GM21717 (cell line): ENCODE measurements around the gene CAMKMT.
A peak's percentile ranks its signal among the peaks of the same experiment; 100 is the strongest.

ENCODE experiments used
- ATAC-seq: cut with Tn5 transposase; IDR thresholded peaks from one replicate; pipeline ENCODE4 v1.9.1; 2021; ENCODE audit warnings: mild to moderate bottlenecking, moderate library complexity; ENCODE audit not compliant: unreplicated experiment

The CAMKMT gene

DNA sequence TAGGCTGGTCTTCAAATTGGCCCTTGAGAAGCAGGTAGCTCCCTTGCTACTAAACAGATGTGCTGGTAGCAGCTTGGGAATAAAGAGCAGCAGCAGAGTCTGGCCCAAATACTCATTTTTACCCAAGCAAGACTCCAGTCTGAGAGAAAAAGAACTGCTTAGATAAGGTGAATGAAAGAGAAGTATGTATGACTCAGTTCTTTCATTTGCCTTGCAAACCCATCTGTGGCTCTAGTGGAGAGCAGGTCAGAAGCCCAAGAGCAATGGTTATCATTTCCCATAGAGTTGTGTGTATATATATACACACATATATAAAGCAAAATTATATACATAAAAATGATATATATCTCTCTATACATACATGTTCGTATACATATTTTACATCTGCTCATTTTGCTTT, 80.3 kb downstream of the CAMKMT start:
- no peak for ATAC-seq

DNA sequence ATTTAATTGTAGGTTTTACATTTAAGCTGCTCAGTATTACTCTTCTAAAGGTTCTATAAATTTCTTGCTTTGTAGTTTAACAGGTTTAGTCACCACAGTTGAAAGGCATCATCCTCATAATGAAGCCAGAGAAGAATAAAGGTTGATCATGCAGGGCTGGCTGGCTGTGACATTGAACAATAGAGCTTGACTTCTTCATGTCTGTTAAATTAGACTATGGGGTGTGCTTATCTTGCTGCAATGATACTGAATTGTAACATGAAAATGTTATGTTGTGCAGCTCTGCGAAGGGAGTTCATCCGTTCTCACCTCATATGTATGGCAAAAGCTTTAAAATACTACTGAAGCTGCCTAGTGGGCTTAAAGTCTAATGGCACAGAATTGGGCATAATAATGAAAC, 81.8 kb downstream of the CAMKMT start:
- ATAC-seq: no peak

DNA sequence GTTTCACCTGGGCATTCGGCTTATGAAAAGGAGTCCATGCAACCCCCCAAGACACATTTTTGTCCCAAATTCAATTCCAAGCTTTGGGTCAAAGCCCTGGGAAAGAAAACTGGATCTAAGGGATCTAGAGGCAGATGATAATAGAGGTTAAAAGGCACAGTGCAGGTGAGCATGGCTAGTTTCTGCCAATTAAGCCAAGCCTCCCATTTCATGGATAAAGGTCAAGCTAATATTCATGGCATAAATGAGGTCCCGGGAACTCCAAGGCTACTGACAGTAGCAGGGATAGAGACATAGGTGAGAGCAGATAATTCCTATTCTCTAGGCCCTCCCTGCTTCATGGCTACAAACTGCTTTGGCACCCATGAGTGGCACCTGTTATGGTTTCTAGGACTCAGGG, 83.1 kb downstream of the CAMKMT start:
- no peak for ATAC-seq

DNA sequence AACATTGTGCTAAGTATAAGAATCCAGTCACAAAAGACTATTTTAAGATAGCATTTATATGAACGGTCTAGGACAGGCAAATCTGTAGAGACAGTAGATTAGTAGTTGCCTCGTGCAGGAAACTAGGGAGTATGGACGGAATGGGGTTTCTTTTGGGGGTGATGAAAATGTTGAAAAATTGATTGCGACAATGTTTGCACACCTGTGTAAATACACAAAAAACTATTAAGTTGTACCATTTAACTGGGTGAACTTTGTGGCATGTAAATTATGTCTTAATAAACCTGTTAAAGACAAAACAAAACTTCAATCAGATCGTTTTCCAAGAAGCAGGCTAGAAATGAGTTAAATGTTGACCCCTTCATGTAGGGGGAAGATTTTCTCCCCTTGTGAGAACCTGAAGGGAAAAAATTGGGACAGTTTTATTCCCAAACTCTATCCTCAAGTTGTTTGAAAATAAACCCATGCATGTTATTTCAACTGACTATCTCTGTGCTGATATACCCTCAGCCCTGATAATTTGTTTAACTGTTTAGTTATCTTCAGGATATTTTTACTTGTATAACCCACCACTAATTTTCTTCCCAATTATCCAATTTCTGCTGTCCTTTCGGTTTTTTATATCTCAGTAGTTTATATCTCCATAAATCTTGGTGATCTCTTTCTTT, 87.2 kb downstream of the CAMKMT start:
- no peak for ATAC-seq

DNA sequence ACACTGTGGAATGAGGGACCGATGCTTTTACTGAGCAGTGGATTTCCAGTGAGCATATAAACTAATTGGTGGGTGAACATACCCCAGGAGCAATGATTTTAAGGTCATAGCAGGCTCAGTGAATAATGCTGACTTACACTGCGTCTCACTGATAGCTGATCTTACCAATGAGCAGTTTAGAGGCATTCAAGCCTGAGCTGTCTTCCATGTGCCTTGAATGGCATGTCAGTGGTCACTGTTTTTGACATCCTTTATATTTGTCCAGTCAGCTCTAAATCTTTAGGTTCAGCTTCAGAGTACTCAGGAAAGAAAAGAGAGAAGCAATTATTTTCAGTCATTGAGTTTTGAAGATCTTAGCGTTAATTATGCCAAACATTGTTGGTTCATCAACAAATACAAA, 88.3 kb downstream of the CAMKMT start:
- no peak for ATAC-seq

DNA sequence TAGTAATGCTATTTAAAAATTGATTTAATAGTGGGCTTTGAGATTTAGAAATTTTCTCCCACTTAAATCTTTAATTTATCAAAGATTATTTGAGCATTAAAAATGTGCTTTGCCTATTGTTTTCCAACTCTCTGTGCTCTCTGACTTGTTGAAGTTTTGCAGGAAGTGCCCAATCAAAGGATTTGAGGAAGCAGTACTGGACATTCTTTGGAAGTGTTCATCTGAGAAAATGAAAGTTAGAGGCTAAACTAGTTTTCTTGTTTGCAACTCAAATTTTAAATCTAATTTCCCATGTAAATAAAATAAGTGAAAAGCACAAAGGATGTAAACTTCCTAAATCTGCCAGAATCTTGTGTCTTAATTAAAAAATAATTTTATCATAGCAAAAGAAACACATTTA, 89.1 kb downstream of the CAMKMT start:
- no peak for ATAC-seq

DNA sequence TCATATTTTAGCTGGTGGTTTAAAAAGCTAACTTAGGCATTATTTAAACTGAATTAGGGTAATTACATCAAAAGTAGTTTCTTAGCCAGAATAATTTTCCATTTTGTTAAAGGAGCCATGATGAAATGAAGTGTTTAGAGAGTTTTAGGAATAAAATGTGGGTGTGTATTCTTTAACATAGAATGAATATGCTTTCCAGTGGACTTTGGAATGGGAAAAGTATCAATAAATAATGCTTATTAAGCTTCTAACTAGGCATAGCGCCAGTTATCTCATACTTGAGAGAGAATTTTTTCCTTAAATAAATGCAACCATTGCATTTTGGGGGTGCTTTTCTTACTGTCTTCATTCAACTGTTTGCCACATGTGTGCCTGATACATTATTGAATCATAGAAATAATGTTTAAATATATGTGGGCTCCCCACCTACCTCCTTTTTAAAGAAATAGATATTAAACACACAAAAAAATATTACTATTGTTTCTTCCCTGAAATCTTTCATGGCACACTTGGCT, 90.4 kb downstream of the CAMKMT start:
- ATAC-seq: no peak

DNA sequence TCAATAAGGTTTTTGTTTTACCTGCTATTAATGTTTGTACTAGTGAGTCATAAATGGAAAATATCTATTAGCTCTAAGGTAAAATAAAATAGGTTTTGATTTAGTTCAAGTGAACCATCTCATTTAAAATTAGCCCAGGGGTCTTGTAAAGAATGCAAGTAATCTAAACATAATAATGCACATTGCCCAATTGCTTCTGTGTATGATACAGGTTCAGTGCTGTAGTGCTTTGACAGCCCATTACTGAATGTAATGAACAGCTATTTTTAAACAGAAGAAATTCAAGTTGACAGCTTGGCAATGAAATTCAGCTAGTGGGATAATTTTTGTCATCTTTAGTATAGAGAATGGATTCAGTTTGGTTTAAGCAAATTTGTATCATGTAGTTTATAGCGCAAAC, 91.5 kb downstream of the CAMKMT start:
- ATAC-seq: no peak

DNA sequence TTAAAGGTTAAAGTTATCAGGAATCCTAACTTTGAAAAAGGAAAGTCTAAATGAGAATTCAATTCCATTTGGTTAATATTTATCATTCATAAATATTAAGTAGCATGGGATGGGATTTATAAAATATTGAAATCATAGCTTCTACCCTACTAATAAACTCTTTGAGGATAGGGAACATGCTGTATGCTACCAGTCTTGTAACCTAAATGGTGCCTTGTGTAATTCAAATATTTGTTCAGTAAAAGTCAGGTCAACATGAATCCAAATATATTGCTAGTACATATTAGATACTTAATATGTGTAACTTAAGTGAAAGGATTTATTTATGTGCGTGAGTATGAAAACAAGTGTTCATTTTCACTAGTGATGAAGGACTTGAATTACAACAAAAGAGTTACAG, 94.1 kb downstream of the CAMKMT start:
- no peak for ATAC-seq

DNA sequence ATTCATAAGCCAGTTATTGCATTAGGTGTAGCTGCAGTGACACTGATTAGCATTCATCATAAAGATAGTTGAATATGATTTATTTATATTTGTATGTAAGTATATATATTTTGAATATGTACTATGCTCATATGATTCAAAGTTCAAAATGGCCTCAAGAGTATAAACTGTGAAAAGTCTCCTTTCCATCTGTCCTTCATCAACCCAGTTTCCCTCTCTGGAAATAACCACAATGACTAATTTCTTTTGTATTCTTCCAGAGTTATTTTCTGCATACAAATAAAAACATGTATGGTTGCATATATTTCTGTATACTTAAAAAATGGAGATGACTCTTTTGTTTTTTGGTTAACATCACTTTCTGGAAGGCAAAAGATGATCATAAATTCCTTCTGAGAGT, 95.2 kb downstream of the CAMKMT start:
- ATAC-seq: no peak

DNA sequence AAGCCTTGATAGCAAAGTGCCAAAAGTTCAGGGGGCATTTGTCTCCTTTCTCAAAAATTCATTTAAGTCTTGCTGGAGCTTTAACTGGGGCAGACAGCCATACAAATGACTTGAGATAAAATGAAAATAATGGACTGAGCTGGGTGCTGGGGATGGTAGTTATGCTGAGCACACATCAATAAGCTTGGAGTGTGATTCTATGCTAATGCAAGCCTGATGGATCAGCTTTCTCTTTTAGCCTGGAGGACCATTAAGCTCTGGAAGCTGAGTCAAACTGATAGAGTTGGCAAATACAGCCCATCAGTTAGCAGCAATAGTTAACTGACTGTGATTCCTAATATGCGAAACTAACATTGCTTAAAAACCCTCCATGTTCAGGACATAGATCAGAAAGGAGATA, 98.0 kb downstream of the CAMKMT start:
- no peak for ATAC-seq

DNA sequence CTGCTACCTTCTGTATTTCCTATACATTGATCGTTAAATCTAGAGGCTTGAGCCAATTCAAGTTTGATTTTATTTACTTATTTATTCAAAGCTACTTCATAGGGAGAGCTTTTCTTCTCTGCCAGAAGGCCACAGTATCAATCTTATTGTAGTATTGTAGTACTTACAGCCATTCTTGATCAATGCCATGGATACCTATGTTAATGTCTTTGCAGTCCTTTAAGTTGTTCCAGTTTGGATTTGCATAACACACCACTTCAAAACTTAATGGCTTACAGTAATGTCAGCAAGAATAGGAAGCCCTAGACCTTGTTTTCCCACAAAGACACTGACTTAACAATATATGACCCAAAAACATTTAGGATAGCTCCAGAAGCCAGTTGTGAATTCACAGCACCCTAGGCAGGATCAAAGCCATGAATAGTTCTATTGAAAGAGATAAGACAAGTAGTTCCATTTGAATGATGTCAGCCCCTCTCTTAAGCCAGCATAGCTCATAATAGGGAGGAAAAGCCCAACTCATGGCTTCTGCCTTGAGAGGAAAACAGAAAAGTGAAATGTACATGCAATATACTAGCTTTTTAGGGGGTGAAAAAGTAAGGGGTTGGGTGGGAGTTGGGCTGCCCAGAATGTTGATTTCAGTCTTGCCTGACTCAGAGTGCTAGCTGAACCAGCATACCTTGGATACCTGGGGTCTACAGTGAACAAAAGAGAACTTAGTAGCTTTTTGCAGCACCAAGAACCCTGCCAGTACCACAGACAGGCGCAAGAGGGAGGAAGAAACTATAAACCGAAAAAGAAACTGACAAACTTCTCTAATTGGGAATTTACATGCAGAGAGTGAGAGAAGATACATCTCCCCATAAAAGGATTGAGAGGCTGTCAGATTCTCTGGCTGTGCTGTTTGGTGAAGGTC, 101.4 kb downstream of the CAMKMT start:
- ATAC-seq: no peak

DNA sequence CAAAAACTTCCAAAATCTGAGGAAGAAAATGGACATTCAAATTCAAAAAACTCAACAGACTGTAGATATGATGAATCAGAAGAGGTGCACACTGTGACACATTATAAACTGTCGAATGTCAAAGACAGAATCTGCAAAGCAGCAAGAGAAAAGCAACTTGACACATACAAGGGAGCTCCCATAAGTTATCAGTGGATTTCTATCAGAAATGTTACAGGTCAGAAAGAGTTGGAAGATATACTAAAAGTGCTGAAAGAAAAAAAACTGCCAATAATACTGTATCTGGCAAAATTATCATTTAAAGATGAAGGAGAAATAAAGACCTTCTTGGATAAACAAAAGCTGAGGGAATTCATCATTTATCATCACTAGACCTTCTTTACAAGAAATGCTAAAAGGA, 102.7 kb downstream of the CAMKMT start:
- no peak for ATAC-seq

DNA sequence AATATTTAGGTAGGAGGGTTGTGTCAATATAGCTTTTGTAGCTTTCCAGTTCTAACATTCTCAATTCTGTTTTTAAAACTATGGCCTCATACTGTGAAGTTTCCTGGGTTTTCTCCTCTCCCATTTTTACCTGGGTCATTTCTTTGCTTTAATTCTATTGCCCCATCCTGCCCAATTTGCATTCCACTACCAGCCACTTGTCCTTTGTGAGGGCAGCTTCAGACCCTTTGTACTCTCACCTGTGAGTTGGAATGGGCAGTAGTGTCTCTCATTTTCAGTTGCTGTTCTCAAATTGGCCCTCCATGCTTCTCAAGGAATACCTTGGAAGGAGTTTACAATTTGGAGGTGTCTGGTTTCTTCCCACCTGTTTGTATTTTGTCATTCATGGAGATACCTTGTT, 108.4 kb downstream of the CAMKMT start:
- ATAC-seq: no peak

DNA sequence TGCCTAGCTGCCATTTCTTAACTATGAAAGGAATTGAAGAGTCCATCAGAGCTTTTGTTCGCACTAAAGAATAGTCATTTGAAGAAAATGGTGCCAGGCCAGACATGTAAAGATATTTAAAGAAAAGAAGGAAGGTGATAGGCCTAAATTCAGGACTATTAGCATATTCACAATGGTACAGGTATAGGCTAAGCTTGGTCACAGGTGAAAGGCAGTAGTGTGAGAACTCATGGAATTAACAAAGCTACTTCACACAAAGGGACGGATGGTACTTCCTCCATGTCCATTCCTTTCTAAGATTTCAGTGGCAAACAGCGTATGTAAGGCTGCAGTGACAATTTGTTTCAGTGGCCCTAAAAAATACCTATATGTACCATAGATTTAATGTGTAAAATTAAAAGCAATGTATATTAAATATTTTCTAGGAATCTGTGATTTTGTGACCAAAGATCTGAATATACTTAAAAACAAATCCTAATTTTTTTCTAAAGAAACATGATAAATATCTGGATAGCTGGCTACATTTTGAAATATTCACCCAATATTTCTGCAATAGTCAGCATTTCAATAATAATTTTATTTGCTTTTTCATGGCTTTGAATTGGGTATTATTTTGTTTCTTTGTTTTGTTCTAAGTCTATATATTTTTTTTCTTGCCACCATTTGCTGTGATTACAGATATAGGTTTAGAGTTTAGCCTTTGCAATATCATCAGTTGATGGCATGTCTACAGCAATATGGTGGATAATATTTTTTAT, 116.1 kb downstream of the CAMKMT start:
- no peak for ATAC-seq

DNA sequence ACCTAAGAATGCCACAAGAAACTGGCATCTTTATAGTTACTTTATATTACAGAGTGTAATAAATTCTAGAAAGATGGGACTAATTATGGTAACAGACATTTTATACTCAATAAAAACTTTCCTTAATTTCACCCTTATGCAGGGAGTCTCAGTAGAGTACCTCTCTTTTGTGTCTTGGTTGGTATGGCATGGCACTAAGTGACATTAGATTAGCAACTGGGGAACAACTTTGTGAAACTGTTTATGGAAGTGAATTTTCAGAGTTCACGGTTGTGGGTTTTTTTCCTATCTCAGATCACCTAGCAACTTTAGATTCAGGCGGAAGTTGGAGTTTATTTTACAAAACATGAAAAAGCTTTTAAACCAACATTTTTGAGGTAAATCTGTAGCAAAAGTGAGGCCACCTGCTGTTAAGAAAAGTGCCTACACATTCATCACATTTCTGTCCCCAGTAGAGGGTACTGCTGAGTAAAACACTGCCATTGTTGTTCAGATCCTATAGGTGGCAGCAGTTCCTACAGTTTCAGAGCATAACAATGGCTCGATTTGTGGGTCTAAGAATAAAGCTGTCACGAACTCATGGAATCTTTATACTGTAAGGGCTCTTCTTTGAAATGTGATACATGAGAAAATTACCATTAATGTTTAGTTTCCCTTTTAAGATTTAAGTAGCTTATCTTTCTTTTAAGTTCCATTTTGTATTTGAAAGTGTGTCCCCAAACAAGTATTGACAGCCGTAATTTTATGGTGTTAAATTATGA, 117.6 kb downstream of the CAMKMT start:
- ATAC-seq: peak; percentile 83

DNA sequence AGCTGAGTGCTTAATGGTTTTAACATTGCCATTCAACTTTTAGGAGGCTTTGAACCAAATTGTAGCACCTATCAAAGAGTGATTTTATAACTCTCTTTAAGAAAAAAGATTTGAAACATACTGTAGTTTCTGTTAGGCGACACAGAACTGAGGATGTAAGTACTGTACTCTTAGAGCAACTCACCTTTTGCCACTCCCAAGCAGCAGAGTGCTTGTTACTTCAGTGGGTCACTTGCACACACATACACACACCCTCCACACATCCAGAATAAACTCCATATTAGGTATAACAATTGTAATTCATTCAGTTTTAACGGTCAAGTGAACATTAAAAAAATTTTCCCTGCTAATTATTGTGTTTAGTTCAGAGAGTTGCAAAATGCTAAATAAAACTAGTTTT, 118.3 kb downstream of the CAMKMT start:
- ATAC-seq: no peak

DNA sequence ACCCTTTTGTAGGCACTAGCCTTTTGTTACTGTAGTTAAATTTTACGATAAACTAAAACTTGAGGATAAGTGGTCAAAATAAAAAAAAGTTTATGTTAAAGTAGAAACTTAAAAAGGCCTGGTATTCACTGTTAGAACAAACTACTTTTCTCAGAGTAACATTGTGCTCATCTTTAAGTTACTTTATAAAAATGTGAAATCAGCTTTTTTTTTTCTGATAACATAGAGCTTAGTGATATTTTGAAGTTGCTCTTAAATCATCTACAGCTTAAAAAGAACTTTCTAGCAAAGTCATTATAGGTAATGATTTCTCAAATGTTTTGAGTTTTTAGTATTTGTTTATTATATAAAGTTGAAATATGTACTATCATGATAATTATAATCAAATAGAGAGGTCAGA, 125.3 kb downstream of the CAMKMT start:
- no peak for ATAC-seq

DNA sequence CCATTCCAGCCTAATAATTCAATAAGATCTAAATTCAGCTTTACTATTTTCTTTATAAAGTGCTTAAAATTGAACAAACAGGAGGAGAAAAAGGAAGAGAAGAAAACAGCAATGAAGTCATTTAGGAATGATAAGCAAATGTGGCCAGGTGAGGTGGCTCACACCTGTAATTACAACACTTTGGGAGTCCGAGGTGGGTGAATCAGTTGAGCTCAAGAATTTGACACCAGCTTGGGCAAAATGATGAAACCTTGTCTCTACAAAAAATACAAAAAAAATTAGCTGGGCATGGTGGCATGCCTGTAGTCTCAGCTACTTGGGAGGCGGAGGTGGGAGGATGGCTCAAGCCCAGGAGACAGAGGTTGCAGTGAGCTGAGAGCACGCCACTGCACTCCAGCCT, 129.0 kb downstream of the CAMKMT start:
- no peak for ATAC-seq

DNA sequence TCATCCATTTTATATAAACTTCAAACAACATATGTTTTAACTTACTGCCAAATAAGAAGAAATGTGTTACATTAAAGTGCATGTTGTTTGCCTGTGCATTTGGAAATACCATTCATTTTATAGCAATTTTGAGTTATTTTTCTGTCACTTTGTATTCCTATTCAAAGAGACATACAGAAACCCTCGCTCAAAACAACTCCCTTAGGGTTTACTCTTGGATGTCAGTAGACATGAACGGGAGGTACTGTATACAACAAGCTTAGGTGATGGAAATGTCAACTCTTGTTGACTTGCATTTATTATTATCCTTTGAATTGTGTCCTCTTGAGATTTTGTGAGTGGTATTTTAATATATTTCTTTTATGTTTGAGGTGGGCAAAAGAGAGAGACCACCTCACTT, 132.3 kb downstream of the CAMKMT start:
- ATAC-seq: no peak

DNA sequence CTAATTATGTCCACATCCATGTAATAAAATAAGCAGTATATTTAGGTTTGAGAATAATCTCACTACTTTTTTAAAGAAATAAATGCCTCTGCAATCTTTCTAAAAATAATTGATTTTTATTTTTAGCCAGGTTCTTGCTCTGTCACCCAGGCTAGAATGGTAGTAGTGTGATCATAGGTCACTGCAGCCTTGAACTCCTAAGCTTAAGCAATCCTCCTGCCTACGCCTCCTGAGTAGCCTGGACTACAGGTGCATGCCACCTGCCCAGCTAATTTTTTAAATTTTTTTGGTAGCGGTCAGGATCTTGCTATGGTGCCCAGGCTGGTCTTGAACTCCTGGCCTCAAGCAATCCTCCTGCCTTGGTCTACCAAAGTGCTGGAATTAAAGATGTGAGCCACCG, 133.3 kb downstream of the CAMKMT start:
- no peak for ATAC-seq
